GM12872 (cell line): ENCODE data around the gene TMPRSS2.

Experiments used
- TF ChIP-seq, protein P1 (sequence below): IDR thresholded peaks from 3 replicates; pipeline ENCODE4 v1.5.1; 2011; ENCODE audit warnings: low read depth, mild to moderate bottlenecking, low read length, moderate library complexity; ENCODE audit not compliant: insufficient read depth

TMPRSS2 gene

DNA sequence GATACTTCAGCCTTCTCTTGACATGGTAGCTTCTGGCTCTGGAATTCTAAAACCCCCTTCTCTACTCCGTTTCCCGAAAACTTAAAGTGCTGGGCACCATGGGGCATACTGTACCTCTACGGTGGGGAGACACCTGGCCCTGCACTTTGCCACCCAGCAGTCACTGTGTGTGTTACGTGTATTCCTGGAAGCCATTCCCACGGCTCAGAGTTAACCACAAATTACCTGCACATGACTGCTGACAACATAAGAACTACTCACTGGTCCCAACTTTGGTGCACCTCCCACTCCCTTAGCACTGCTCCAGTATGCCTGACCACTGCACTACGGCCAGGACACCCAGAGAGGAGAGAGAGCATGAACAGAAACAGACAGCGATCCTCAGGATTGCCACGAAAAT is 29.4 kb upstream of the TMPRSS2 start:
- TF ChIP-seq, protein P1, sequence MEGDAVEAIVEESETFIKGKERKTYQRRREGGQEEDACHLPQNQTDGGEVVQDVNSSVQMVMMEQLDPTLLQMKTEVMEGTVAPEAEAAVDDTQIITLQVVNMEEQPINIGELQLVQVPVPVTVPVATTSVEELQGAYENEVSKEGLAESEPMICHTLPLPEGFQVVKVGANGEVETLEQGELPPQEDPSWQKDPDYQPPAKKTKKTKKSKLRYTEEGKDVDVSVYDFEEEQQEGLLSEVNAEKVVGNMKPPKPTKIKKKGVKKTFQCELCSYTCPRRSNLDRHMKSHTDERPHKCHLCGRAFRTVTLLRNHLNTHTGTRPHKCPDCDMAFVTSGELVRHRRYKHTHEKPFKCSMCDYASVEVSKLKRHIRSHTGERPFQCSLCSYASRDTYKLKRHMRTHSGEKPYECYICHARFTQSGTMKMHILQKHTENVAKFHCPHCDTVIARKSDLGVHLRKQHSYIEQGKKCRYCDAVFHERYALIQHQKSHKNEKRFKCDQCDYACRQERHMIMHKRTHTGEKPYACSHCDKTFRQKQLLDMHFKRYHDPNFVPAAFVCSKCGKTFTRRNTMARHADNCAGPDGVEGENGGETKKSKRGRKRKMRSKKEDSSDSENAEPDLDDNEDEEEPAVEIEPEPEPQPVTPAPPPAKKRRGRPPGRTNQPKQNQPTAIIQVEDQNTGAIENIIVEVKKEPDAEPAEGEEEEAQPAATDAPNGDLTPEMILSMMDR, result no peak

DNA sequence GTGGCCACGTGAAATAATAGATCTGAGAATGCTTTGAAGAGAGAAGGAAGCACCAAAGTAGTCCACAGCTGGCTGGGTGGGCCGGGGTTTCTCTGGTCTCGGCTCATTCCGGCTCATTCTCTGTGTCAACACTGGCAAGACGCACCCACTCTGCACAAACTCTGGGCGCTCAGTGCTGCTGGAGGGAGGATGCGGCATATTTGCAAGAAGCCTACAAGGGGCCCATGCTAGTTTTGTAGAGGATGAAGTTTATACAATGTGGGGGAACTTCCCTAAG is 28.8 kb upstream of the TMPRSS2 start:
- TF ChIP-seq, protein P1, result no peak

DNA sequence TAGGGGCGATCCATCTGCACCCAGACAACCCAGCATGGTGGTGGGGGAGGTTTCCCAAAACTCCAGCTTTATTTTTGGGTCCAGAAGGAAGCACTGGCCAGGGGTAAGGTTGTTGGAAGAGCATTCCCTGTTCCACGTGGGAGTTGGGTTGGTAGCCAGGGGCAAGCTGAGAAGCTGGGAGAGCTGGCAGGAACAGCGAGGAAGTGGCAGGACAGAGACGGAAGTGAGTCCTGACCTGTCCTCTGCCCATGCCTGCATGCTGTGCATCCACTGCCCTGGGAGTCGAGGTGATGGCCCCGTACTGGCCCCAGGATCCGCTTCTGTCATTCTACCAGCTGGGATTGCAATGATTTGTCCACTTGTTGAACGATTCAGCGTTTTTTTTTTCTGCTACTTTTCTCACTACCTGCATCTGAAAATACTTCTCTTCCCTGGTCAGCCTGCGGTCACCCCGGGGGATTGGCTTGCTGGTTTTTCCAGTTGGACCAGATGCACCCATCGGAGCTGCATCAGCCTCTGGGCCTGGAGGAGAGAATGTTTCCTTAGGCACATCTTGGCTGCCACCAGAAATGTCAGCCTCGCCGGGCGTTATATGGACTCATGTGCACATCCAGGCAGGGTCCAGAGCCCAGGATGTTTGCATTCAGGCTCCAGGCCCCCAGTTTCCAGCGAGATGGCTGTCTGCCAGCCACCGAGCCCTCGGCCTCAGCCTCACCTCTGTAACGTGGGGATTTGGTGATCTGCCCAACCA is 28.3 kb upstream of the TMPRSS2 start:
- TF ChIP-seq, protein P1, result no peak

DNA sequence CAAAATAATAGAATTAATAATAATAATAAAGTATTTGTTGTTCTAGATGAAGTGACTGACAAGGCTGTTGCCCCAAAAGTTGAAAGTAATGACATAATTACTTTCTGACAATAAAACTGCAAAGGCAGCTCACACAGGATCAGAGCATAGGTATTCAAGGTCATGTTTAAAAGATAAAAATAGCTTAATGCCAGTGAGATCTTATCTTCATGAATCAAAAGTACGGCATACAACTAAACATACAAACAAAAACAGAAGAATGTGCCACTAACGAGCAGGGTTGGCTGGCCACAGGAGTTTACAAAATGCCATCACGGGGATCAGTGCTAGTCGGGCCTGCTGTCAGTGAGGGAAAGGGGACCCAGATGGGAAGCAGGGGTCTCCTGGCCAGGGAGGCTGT is 22.4 kb upstream of the TMPRSS2 start:
- TF ChIP-seq, protein P1, result no peak

DNA sequence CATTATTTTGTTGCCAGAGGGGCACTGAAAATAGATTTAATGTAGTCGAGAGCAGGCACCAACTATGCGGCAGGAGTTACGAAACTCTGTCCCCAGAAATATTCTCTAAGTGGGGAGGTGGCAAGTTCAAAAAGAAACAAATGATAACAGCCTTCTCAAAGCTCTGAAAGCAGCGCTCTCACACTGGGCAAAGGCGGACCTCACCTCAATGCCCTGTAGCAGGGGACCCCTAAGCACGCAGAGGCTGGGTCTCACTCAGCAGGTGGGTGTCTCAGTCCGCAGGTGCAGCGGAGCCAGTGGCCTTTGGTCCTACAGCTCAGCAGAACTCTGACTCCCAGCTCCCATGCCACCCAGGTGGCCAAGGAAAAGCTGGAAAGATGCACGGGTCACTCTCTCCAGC is 21.8 kb upstream of the TMPRSS2 start:
- TF ChIP-seq, protein P1, result no peak

DNA sequence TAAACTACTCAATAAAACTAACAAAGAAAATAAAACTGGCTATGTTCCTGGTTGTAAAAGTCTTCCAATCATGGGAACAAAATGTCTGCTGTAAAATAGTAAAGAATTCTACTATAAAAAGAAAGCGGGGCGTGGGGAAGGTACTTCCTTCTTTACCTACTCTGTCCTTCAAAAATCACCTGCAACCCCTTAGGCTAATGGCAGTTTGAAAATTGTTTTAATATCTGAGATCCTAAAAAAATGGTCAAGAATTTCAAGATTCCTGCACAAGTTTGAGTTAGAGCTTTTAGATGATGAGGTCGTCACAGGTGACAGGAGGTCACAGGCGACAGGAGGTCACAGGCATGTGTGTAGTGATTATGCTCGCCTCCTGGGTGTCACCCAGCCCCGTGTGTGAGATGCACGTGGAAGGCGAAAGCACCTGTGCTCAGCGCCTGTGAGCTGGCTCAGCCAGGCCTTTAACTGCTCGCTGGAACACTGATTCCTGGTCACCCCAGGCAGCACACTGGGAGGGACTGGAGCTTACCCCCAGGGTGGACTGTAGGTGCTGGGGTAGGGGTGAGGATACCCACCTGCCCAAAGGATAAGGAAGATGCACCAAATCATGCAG is 18.6 kb upstream of the TMPRSS2 start:
- TF ChIP-seq, protein P1, result no peak

DNA sequence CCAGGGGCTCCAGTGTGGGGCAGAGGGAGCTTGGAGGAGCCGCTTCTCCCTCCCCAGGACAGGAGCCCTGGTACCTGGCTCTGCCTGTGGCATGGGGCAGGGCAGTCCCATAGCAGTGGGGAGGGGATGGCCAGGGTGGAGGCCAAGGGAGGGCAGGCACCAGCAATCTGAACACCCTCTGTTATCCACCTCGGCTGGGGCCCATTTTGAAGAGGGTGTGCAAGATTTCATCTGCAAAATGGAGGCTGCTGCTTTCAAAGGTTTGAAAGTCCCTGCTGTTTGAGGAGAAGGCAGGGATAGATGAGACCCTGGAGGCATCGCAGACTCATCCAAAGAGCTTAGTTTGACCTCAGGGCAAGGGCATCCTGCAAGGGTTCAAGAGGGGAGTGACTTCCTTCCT is 15.2 kb upstream of the TMPRSS2 start:
- TF ChIP-seq, protein P1, result no peak
